Effector memory CD4-positive, alpha-beta T cell (primary cell): ENCODE measurements around the gene SOX11.

Source experiments
- DNase-seq, 3 donors: peaks; one replicate each; pipeline ENCODE4 v3.0.0-alpha.2; 2020
- H3K27ac ChIP-seq: 2 replicates; pipeline ENCODE4 v1.7.0; 2013; ENCODE audit warnings: mild to moderate bottlenecking, low read length, moderate library complexity; ENCODE audit not compliant: insufficient read depth, poor library complexity, severe bottlenecking
- H3K27me3 ChIP-seq: replicated peaks from 2 replicates; pipeline ENCODE4 v1.7.0; 2013; ENCODE audit warnings: mild to moderate bottlenecking, low read length; ENCODE audit not compliant: insufficient read depth, control insufficient read depth, poor library complexity, severe bottlenecking
- H3K36me3 ChIP-seq: 2 replicates; pipeline ENCODE4 v1.7.0; 2013; ENCODE audit warnings: mild to moderate bottlenecking, low read length, moderate library complexity; ENCODE audit not compliant: control insufficient read depth, insufficient read depth
- H3K4me1 ChIP-seq: 2 replicates; pipeline ENCODE4 v1.7.0; 2013; ENCODE audit warnings: low read length, mild to moderate bottlenecking; ENCODE audit not compliant: control insufficient read depth, insufficient read depth, poor library complexity, severe bottlenecking
- H3K4me3 ChIP-seq: 2 replicates; pipeline ENCODE4 v1.7.0; 2013; ENCODE audit warnings: low read length, low read depth, mild to moderate bottlenecking; ENCODE audit not compliant: insufficient read depth, poor library complexity, severe bottlenecking
- H3K9me3 ChIP-seq: 2 replicates; pipeline ENCODE4 v1.7.0; 2013; ENCODE audit warnings: mild to moderate bottlenecking, low read length, moderate library complexity; ENCODE audit not compliant: control insufficient read depth

The SOX11 gene

DNA sequence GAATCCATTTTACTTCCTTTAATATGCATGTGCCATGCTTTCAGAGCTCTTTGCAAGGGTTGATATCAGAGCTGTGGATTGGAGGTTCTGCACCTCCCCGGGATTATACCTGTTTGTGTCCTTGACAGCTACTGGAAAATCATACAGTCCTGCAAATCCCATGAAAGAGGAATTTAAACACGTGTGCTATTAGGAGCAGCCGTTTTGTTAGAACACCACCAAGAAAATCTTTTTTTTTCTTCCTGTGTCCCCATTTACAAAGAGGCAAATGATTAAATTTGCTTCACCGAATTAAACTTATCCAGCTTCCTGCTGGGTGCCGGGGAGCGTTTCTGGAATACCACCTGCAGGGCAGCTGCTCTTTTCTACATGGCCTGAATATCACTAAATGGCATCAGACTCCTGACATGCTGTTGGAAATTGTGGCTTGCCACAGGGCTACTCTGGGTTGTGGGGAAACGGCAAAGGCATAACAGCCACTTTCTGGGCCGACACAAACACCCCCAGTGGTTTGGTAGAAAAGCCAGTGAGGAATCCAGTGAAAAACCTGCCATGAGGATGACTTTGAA is 23.4 kb upstream of the SOX11 start:
- Histone ChIP-seq H3K9me3 (no peaks in the 10 kb centered on the region), H3K27ac (no peak overlapping the region), H3K4me3 (no peak overlapping the region), H3K27me3 (no peaks in the 10 kb centered on the region), H3K36me3 (no peaks in the 10 kb centered on the region), H3K4me1 (no peaks in the 10 kb centered on the region)
- DNase-seq: no peak

DNA sequence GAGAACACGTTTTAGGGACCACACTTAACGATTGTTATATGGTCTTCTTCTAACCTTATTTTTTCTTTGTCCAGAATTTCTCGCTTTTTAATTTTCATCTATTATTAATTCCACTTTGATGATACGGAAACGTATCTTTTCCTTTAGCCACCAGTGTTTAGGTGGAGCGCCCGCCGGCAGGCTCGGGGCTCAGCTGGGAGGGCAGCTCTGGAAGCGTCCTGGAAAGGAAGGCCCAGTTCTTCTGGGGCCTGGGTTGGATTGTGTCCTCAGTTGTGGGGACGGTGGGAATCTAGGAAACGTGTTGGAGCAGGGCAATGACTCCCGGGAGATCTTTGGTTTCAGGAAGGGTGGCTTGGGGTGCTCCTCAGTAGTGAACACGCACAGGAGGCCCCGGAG is 19.4 kb upstream of the SOX11 start:
- no peak overlapping the region for H3K27ac ChIP-seq
- H3K36me3 ChIP-seq: no peaks in the 10 kb centered on the region
- no peaks in the 10 kb centered on the region for H3K4me1 ChIP-seq
- DNase-seq: no peak
- H3K9me3 ChIP-seq: no peaks in the 10 kb centered on the region
- H3K4me3 ChIP-seq: no peak overlapping the region
- H3K27me3 ChIP-seq: no peaks in the 10 kb centered on the region

DNA sequence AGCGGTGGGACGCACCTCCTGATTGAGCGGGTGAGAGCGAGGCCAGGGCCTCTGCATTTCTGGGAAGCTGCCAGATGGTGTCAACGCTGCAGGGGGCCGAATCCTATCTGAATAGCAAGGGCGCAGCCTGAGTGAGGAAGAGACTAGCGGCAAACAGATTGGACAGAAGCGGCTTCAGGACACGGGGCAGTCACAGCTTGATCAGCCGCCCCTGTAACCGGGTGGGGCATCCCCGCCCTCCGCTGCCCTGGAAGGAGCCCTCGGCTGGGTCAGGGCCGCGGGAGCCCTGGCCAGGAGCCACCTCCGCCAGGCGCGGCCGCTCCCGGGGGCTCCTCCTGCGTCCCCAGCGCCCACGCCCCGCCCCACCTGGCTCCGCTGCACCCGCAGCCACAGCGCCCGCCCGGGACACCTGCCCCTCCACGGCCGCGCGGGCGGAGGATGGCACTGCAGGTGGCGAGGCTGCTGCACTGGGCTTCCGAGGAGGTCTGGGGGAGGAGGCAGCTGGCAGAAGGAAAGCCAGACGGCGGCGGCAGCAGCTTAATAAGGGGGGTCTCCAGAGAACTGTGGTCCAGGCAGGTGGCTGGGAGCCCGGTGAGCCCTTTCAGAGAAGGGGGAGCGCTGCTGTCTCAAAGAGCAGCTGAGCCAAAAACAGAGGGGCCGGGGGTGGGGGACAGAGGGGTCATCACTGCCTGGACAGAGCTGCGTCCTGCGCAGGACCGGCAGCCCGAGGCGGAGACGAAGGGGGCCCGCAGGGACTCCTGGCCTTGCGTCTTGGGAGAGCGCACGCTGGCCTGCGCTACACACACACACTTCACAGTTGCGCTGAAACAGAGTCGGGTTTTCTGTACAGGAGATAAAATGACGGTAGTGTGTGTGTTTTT is 18.8 kb upstream of the SOX11 start:
- Histone ChIP-seq H3K27ac (no peak overlapping the region), H3K9me3 (no peaks in the 10 kb centered on the region), H3K4me3 (no peak overlapping the region), H3K36me3 (no peaks in the 10 kb centered on the region), H3K4me1 (no peaks in the 10 kb centered on the region), H3K27me3 (no peaks in the 10 kb centered on the region)
- DNase-seq: no peak

DNA sequence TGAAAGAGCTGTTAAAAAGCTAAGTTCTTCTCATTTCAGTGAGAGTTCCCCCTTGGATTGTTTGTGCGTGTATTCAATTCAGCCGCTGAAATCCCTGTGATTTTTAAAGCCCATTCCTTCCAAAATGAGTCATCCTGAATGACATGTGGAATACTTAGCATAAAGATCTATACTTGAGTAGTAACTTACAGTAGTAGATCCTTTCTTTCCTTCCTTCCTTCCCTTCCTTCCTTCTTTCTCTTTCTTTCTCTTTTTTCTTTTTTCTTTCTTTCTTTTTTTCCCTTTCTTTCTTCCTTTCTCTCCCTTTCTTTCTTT is 18.2 kb upstream of the SOX11 start:
- no peak overlapping the region for H3K4me3 ChIP-seq
- no peaks in the 10 kb centered on the region for H3K36me3 ChIP-seq
- H3K27ac ChIP-seq: no peak overlapping the region
- DNase-seq: no peak
- no peaks in the 10 kb centered on the region for H3K9me3 ChIP-seq
- no peaks in the 10 kb centered on the region for H3K27me3 ChIP-seq
- no peaks in the 10 kb centered on the region for H3K4me1 ChIP-seq

DNA sequence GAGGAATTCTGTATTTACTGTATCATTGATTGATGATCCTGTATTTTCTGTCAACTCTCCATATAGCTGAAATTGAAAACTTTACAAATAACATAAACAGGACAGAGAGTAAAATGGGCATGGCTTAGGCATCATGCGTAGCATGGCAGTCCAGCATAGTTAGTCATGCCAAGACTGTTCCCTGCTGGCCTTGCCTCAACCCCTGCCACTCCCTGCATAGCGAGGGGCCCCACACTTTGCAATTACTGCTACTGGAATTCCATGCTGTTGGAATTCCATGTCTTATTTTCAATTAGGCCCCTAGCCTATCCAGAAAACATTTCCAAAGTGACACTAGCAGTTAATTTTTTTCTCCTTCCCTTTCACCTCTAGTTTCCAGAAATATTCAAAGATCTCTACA is 15.1 kb upstream of the SOX11 start:
- H3K27ac ChIP-seq: no peak overlapping the region
- H3K9me3 ChIP-seq: no peaks in the 10 kb centered on the region
- H3K4me1 ChIP-seq: no peaks in the 10 kb centered on the region

DNA sequence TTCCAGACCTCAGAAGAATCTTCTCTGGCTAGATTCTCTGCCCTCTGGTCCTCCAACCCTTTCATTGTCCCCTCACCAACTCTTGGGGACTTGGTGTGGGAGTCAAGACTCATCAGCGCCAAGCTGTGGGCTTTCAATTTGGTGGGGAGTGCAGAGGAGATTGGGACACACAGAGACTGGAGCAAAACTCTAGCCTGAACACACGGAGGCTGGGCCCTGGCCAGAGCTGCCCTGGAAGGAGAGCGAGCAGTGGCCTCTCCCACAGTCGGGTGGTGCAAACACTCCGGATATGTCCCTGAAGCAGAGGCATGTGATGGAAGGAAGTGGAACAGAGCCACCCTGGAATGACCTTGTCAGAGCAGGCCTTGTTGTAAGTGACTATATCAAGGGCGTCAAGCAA is 8.7 kb upstream of the SOX11 start:
- no peak for DNase-seq
- Histone ChIP-seq H3K4me1 (no peaks in the 10 kb centered on the region), H3K4me3 (no peak overlapping the region), H3K9me3 (no peaks in the 10 kb centered on the region), H3K27me3 (no peaks in the 10 kb centered on the region), H3K27ac (no peak overlapping the region), H3K36me3 (no peaks in the 10 kb centered on the region)

More for the DNA sequence above, 15.1 kb upstream of the SOX11 start:
- Histone ChIP-seq H3K27me3 (no peaks in the 10 kb centered on the region), H3K4me3 (no peak overlapping the region), H3K36me3 (no peaks in the 10 kb centered on the region)
- DNase-seq: no peak

DNA sequence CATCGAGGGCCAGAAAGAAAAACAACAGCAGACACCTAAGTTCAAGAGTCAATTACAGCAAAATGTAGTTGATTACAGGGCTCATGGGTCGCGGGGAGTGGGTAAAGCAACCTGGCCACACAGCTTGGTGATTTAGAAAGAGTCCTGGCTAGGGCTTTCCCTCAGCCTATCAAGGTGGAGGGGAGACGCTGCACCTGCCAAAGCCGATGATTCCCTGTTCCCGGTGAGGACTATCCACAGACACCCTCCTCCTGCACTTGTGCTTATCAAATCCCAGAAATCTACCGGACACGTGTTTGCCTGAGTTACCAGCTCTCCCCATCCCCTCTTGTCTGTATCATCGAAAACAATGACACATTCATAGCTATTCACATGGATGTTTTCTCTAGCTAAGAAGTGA is 7.0 kb upstream of the SOX11 start:
- H3K27me3 ChIP-seq: no peaks in the 10 kb centered on the region
- no peaks in the 10 kb centered on the region for H3K4me1 ChIP-seq
- DNase-seq: no peak
- no peaks in the 10 kb centered on the region for H3K9me3 ChIP-seq
- H3K4me3 ChIP-seq: no peak overlapping the region
- H3K27ac ChIP-seq: no peak overlapping the region
- no peaks in the 10 kb centered on the region for H3K36me3 ChIP-seq

GRCh38 chr2:5686068-5686467 is 6.1 kb upstream of the SOX11 start:
- H3K4me1 ChIP-seq: no peaks in the 10 kb centered on the region
- no peaks in the 10 kb centered on the region for H3K9me3 ChIP-seq
- no peak overlapping the region for H3K4me3 ChIP-seq
- no peaks in the 10 kb centered on the region for H3K27me3 ChIP-seq
- DNase-seq: no peak
- H3K27ac ChIP-seq: no peak overlapping the region
- no peaks in the 10 kb centered on the region for H3K36me3 ChIP-seq

GRCh38 chr2:5686536-5686935 is 5.6 kb upstream of the SOX11 start:
- H3K4me3 ChIP-seq: no peak overlapping the region
- no peaks in the 10 kb centered on the region for H3K27me3 ChIP-seq
- no peaks in the 10 kb centered on the region for H3K9me3 ChIP-seq
- no peaks in the 10 kb centered on the region for H3K4me1 ChIP-seq
- DNase-seq: no peak
- no peak overlapping the region for H3K27ac ChIP-seq
- no peaks in the 10 kb centered on the region for H3K36me3 ChIP-seq

DNA sequence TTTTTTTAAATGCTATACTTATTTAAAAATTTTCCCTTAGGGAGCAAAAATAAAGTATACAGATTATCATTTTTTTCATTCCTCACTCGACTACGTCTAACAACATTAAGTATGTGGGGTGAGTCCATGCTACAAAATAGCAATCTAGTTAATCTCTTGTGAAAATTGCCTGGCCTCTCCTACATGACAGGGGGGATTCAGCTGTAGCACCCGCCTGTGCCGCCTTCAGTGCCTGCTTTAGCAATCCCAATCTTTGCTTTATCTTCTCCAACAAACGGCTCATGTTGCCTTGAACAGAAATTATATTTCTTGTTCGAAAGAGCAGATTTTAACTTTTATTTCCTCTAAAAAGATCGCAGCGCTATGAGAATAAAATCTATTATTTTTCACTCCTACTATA is 2.4 kb upstream of the SOX11 start:
- H3K4me1 ChIP-seq: no peaks in the 10 kb centered on the region
- no peaks in the 10 kb centered on the region for H3K27me3 ChIP-seq
- no peaks in the 10 kb centered on the region for H3K9me3 ChIP-seq
- H3K4me3 ChIP-seq: no peak overlapping the region
- no peaks in the 10 kb centered on the region for H3K36me3 ChIP-seq
- DNase-seq: no peak
- H3K27ac ChIP-seq: no peak overlapping the region
